ENCODE results near the gene SGCG. TPM values are rescaled to one million over a fixed set of nuclear protein-coding genes. Genes with fewer than 3 reads are reported as not detected.

The SGCG gene
- total RNA-seq, 1 experiment from 2014 or later, result not detected

GRCh38 chr13:23359882-23360281 is 179.1 kb downstream of the SGCG start:
- no peak for DNase-seq
- peaks cover 2 to 4% of the 10 kb centered on the region in 2 experiments; a peak in 1 of 4 replicates for H3K4me1 Mint-ChIP-seq
- no peak overlapping the region for H3K4ac ChIP-seq (ENCODE audit: low read depth, low read length)
- no peaks in the 10 kb centered on the region for H3K23me2 ChIP-seq (ENCODE audit: insufficient read length, low read depth, low read length, poor library complexity, severe bottlenecking)
- no peaks in the 10 kb centered on the region for H3K4me1 ChIP-seq (ENCODE audit: insufficient read depth, low read length)
- H3K79me1 ChIP-seq (ENCODE audit: insufficient read depth, low read depth, low read length, poor library complexity, severe bottlenecking), result no peaks in the 10 kb centered on the region
- no peak overlapping the region for H2BK12ac ChIP-seq (ENCODE audit: insufficient read length, low read depth, low read length)
- H3T11ph ChIP-seq (ENCODE audit: low read length), result no peak overlapping the region
- no peak overlapping the region for H3K23ac ChIP-seq (ENCODE audit: insufficient read length, low read depth, low read length)
- H3K4me3 Mint-ChIP-seq, result no peak overlapping the region
- no peak overlapping the region for H3K56ac ChIP-seq (ENCODE audit: insufficient read length, low read depth, low read length)
- no peaks in the 10 kb centered on the region for H3K9me3 Mint-ChIP-seq
- H2AFZ ChIP-seq (ENCODE audit: low read length), result no peak overlapping the region
- no peaks in the 10 kb centered on the region for H4K20me1 ChIP-seq (ENCODE audit: control insufficient read depth, insufficient read depth, insufficient read length)
- H4K5ac ChIP-seq (ENCODE audit: insufficient read length, low read depth, low read length), result no peak overlapping the region
- no peak overlapping the region for H3K18ac ChIP-seq (ENCODE audit: insufficient read length, low read depth, low read length)
- no peak overlapping the region for H2BK20ac ChIP-seq (ENCODE audit: low read depth, low read length, poor library complexity, severe bottlenecking)
- H3K4me2 ChIP-seq (ENCODE audit: insufficient read depth, insufficient read length, low read length), result no peak overlapping the region
- no peak for TF ChIP-seq CTCF (conservative IDR thresholded peaks at IDR 0.05)
- H3K9me3 ChIP-seq (ENCODE audit: control insufficient read depth, low read depth, low read length), result no peaks in the 10 kb centered on the region
- H2BK5ac ChIP-seq (ENCODE audit: insufficient read length, low read length), result no peak overlapping the region
- H3K27ac Mint-ChIP-seq, result no peak overlapping the region
- H3K36me3 Mint-ChIP-seq (ENCODE audit: insufficient read depth in 1 of 3, low read depth in 3 of 3), result peaks cover 26 to 72% (median 41%) of the 10 kb centered on the region in 3 experiments; a peak in 6 of 7 replicates
- no peak overlapping the region for H3K27ac ChIP-seq (ENCODE audit: insufficient read length, low read depth, low read length)
- no peaks in the 10 kb centered on the region for H3K27me3 Mint-ChIP-seq (ENCODE audit: low read depth)
- no peak overlapping the region for H3K14ac ChIP-seq (ENCODE audit: insufficient read depth, low read length)
- H2BK15ac ChIP-seq (ENCODE audit: low read depth, low read length), result no peak overlapping the region
- no peak overlapping the region for H4K91ac ChIP-seq (ENCODE audit: insufficient read length, low read depth, low read length)
- no peaks in the 10 kb centered on the region; the same call in 1 of the 2 replicates for H3K27me3 ChIP-seq (ENCODE audit: insufficient read depth, low read length)
- no peak overlapping the region for H4K8ac ChIP-seq (replicated peaks; ENCODE audit: insufficient read length, low read depth, low read length)
- H2AK5ac ChIP-seq (ENCODE audit: insufficient read length, low read length), result no peak overlapping the region
- no CpG with 5 or more reads among the region's 1 CpG for WGBS (ENCODE audit: extremely low coverage, insufficient read length, low lambda C conversion rate)
- no peak overlapping the region for H3K9ac ChIP-seq (ENCODE audit: extremely low read depth, insufficient read length, low read length)
- no peaks in the 10 kb centered on the region for H3K79me2 ChIP-seq (ENCODE audit: insufficient read depth, low read length)
- H2BK120ac ChIP-seq (ENCODE audit: low read depth, low read length, poor library complexity, severe bottlenecking), result no peak overlapping the region

Data from H9 (cell line).